HG03060 (cell line): Measurements from ENCODE around the gene KAZALD1.

Experiments used
- ATAC-seq: cut with Tn5 transposase; IDR thresholded peaks from one replicate; pipeline ENCODE4 v1.9.1; 2021; ENCODE audit warnings: low read depth, moderate number of reproducible peaks; ENCODE audit not compliant: unreplicated experiment

Gene KAZALD1

DNA sequence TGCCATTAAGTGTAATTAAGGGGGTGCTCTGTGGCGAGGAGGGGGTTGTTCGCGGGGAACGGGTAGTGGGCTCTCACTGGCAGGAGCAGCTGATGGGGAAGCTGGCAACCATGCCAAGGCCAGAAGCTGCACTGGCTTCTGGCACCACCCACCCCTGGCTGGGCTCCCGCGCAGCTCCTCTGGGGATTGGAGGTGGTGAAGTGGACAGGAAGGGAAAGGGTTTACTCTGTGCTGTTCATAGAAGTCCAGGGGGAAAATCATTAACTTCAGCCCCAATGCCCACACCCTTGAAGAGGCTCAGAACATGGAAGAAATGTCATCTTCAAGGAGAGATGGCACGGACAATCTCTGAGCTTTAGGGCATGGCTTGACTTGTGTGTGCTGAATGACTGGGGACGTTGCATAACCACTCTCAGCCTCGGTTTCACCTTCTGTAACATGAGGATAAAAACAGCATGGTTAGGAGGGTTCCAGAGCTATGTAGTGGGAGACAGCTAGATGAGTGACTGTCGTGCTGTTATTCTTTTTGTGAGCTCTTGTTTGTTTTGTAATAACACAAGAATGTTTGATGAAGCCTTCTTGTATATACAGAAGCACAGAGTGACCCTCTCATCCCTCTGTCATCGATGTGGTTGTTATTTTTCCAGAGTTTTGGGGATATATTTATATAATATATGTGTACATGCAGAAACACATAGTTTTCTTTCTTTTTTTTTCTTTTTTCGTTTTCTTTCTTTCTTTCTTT is 29.9 kb downstream of the KAZALD1 start:
- ATAC-seq, result no peak

DNA sequence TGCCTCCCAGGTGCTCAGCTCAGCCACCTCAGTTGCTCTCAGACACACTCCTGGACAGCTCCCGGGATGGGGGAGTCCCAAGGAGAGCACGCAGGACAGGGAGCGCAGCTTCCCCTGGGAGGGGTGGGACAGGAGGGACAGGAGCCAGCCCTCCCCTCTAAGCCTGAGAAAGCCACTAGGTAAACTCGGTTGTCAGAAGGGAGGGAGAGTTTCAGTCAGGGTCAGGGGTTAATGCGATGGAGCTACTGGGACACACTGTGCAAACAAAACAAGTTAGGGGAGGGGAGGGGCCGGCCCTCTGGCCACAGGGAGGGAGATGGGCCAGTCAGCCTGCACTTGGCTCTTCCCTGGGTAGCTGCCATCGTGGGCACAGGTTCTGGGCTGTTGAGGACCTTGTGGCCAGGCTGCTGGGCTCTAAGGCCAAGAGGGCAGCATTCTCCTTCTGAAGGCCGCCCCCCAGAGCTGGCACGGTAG is 31.1 kb downstream of the KAZALD1 start:
- no peak for ATAC-seq

DNA sequence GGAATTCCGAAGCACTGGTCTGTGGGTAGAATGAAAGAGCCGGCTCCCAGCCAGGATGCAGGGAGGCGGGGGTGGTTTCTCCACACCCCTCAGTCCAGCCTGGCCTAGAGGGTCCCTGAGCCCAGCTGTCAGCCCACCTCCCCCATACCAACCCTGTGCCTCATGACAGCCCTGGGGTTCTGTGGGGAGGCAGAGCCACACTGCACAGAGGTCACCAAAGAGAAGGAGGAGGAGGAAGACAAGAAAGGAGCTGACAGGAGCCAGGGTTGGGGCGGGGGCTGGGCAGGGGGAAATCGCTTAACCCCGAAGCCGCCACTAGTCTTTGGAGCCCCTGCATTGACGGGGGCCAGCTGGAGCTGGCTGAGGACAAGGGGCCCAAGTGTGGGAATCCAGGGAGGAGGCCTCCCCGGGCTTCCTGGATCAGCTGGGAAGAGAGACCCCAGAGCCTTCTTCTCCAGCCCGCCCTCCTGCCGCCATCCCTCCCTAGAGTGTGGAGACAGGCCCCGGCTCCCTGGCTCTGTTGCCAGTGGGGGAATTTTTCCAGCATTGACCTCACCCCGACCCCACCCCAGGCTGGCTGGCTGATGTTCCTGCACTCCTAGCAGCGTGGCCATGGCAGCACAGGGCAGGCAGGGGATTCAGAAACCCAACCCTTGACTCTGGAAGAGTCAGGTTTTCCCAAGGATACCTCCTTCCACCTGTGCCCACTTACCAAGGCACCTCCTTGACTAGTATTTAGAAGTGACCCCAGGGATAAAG is 32.5 kb downstream of the KAZALD1 start:
- ATAC-seq, result no peak

DNA sequence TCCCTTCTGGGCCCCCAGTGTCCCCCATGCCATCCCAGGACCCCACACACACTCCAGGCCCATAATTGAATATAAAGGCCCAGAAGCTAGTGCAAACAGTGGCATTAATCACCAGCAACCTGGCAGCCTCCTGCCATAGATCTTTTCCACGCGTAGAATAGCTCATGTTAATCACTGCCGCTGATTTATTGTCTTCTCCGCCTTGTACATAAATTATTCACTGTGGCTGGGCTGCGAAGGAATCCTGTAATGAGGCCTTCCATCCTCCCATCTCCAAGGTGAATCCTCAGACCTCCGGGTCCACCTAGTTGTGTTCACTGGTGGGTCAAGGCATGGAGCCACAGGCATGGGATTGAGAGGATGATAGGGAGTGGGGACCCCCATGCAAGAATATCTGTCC is 33.2 kb downstream of the KAZALD1 start:
- no peak for ATAC-seq

DNA sequence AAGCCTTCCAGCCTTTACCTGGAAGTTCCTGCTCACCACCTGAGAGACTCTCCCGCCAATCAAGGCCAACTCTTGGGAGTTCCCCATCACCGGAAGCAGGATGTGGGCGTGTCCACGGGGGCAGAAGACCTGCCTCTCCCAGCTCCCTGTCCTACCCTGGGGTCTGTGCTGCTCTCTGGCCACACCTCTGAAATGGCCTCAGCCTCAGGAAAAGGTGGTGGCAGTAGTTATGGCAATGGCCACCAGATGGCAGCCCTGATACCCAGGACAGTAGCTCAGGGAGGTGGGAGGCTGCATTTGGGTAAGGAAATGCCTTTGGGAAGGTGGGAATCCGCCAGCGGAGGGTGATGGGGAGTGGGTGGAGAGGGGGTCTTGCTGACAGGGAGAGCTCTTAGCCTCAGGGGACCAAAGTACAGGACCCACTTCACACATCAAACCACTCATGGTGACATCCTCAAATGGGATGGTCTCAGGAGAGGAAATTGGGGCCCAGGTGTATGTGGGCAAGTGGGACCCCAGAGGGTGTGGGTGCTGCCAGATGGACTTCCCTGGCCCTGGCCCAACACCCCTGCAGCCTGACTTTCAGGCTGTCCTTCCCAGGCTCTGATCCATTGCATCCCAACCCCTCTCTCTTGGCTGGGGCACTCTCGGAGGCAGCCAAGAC is 33.9 kb downstream of the KAZALD1 start:
- no peak for ATAC-seq

DNA sequence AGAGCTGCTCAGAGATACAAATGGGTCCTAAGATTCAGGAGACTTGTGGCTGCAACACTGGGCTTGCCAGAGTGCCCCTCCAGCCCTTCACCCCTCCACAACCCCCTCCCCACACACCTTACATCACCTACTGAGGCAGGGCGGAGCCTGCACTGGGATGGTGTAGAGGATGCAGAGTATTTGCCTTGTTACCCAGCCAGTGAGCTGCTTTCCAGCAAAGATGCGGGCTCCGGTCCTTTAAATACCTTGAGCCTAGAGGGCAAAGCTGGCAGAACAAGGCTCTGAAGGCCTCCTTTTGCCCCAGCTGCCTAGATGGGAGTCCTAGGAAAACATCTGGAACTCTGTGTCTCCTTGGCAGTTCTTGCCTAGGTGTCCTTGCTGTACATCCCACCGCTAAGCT is 34.6 kb downstream of the KAZALD1 start:
- ATAC-seq, result no peak

DNA sequence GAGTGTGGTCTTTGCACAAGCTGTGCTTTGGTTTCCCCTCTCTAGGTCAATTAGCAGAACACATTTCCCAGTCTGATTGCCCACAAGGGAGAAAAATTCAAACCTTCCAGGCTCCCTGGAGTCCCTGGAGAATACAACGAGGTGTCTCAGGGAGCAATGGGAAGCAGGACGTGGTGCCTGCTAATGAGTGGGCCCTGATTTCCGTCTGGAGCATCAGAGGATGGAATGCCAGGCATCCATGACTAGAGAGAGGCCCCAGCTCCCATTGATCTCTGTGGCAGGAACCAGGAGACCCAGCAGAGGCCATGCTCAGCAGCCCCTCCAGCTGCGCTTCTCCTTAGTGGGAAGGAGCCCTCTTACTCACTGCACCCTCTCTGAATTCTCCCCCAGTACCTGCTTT is 36.1 kb downstream of the KAZALD1 start:
- no peak for ATAC-seq

DNA sequence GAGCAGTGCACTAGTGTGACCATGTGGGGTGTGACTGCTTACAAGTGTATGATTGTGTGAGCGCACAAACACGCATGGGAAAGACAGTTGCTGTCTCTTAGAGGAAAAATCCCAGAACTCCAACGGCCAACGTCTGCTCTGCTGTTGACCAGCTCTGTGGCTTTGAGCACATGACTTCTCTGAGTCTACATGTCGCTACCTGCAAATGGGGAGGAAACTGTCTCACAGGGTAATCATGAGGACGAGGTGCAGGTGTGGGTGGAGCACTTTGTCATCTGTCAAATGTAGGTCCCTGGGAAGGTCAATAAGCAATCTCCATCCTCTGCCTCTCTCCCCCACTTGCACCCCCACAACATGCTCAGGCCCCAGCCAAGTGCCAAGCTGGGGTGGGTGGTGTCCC is 38.1 kb downstream of the KAZALD1 start:
- no peak for ATAC-seq

DNA sequence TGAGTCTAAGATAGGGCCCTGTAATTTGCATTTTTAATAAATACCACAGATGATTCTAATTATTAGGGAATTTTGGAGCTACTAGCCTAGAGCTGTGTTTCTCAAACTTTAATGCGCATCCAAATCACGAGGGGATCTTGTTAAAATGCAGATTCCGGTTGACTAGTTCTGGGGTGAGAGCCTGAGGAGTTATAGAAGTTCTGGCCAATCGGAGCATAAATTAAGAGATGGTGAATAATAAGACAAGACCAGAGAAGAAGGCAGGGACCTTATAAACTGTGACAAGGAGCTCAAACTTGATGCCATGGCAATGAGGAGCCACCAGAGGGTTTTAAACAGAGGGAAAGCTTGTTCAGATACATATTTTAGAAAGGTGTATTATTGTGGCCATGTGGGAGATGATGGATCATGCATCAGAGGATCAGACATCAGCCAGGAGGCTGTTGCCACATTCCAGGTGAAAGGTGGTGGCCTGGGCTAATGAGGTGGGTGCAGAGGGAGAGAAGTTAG is 39.6 kb downstream of the KAZALD1 start:
- ATAC-seq, result no peak

DNA sequence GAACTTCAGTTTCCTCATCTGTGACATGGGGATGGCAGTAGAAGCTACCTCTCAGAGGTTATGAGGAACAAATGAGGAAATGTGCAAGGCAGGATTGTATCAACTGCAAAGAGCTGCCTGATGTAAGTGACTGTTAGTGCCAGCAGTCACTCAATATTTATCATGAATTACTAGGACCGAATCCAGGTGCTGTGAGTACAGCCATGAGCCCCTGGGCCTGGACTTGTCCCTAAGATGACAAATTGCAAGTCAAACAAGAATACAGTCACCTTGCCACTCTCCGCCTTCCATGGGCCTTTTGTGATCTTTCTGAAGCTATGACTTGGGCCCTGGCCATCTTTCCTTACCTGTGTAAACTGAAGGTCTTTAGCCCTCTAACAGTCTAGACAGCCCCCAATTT is 41.6 kb downstream of the KAZALD1 start:
- no peak for ATAC-seq

DNA sequence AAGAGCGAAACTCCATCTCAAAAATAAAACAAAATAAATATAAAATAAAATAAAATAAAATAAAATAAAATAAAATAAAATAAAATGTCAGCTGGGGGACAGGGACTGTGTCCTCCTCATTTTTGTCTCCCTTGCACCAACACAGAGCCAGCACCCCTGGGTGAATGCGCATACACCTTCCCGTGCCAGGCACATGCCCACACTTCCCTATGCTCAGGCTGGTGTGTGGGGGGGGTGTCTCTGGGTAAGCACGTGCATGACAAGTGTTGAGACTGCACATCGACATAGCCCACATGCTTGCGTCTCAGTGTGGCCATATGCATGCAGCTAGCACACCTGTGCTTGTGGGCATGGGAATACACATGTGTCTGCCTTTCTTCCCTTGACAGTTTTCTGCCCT is 44.6 kb downstream of the KAZALD1 start:
- no peak for ATAC-seq

DNA sequence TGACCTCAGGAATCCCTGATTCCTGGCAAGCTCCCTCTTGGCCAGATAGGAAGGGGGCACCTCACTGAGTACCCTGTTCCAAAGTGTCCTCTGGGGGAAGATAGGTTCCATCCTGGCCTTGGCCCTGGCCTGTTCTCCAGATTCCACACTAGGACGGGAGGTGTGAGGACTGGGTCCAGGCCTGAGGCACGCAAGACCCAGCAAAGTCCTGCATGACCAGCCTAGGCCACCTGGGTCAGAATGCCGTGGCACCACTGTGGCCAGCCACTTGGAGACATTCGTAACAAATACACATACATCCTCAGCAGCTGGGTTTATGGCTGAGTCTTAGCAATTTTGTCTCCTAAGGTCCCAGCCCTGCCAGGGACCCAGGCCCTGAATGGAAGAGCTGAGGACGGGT is 46.0 kb downstream of the KAZALD1 start:
- no peak for ATAC-seq

DNA sequence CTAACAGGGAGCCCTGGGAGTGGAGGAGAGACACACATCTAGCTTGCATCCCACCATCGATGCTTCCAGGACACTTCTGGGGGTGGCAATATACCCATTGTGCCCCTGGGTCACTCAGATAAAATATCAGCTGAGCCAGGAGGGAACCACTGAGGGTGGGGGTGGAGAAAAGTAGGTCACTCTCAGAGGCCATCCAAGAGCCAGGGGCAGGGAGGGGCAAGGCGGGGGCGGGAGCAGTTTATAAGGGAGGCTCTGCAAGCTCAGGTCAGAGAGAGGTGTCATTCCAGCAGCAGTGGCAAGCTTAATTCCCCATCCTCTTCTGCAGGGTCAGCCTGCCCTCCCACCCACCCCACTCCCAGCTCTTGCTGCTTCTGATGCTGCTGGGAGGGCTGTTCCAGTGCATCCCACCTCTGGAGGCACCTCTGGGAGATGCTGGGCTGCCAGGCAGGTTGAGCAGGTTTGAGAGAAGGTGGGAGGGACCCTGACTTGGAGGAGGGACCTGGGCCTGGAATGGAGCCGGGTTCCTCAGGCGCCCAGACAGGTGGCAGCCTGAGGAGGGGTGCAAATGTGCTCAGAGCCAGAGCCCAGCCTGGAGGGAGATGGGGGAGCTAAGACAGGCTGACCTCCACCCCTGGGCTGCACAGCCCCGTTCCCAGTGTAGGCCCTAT is 49.2 kb downstream of the KAZALD1 start:
- no peak for ATAC-seq

DNA sequence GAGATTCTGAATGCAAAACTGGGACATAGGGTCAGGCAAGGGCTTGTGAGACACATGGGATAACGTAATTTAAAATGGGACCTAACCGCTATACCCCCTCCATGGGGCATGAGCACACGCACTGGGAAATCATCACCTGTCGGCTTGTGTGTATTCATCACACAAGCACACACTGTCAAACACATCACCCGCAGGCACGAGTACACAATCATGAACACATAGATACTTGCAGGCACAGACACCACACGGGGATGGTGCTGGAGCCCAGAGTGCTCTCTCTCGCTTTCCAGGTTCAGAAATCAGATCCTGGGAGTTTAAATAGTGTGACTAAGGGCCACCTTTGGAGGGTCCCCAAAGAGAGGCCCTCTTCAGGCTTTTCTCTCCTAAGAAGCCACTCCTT is 49.8 kb downstream of the KAZALD1 start:
- ATAC-seq, result no peak

DNA sequence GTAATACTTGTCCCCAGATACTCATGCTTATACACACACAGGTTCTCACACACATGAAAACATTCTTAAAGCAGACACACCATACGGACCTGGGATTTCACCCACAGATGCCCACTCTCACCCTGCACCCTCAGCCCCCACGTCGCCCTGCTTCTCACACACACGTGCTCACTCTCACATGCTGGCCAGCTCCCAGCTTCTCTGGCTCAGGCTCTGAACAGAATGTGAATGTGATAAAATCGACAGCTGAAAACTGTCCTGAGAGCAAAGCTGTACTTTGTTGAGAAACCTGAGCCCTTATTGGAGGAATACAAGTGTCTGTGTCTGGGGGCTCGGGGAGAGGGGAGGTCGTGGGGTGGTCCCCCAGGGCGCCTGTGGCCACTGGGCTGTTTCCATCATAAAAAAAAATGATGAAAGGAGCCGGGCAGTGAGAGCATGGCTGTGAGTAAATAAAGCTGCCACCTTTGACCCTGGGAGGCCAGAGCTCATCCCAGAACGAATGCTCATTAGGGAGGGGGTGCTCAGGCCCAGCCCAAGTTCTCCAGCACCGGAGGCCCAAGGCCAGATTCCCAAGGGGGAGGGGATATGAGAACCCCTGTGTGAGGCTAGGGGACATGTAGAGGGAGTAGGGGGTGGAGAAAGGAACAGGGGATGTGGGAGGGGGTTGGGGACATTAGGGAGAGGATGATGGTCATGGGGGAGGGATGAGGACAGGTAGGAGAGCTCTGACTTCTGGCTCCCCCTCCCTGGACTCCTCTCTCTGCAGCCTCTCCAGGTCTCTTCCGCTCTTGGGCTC is 51.2 kb downstream of the KAZALD1 start:
- ATAC-seq, result no peak

DNA sequence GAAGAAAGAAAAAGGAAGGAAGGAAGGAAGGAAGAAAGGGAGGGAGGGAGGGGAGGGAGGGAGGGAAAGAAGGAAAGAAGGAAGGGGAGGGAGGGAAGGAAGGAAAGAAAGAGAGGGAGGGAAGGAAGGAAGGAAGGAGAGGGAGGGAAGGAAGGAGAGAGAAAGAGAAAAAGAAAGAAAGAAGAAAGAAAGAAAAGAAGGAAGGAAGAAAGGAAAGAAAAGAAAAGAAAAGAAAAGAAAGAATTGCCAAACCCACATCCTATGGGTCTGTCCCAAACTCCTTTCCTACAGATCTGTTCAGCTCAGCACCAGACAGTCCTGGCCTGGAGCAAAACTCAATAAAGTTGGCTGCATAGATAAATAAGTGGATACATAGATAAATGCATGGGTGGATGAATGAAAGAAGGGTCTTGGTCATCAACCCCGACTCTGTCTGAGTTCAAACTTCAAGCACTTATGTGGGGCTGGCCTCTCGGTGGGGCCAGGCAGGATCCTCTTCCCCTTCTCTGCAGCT is 52.2 kb downstream of the KAZALD1 start:
- no peak for ATAC-seq

DNA sequence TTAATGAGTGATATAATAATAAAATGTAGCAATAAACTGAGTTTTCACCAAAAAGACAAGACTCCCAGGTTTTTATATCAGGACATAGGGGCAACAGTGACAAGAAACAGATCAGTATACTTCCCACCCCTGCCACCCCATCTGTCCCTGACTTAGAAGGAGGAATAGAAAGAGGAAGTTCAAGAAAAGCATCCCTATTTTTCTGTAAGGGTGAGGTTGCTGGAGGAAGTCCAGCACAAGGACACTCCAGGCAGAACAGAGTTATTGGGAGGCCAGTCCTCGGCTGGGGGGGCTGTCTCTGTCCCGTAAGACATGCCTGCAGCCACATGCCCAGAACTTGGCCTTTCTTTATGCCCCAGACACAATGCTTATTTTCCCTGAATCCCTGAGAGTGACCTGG is 52.9 kb downstream of the KAZALD1 start:
- no peak for ATAC-seq
